HG03469 (cell line): Measurements from ENCODE around the gene GPATCH1.
"Not testable (repeated sequence)": the region's sequence is repeated elsewhere in the genome, so short reads cannot be mapped to it uniquely, and the experiment has no call there.

ENCODE experiments used
- ATAC-seq: cut with Tn5 transposase; IDR thresholded peaks from one replicate; pipeline ENCODE4 v1.9.1; 2021; ENCODE audit warnings: mild to moderate bottlenecking, moderate library complexity, moderate number of reproducible peaks; ENCODE audit not compliant: unreplicated experiment

GPATCH1 gene, protein sequence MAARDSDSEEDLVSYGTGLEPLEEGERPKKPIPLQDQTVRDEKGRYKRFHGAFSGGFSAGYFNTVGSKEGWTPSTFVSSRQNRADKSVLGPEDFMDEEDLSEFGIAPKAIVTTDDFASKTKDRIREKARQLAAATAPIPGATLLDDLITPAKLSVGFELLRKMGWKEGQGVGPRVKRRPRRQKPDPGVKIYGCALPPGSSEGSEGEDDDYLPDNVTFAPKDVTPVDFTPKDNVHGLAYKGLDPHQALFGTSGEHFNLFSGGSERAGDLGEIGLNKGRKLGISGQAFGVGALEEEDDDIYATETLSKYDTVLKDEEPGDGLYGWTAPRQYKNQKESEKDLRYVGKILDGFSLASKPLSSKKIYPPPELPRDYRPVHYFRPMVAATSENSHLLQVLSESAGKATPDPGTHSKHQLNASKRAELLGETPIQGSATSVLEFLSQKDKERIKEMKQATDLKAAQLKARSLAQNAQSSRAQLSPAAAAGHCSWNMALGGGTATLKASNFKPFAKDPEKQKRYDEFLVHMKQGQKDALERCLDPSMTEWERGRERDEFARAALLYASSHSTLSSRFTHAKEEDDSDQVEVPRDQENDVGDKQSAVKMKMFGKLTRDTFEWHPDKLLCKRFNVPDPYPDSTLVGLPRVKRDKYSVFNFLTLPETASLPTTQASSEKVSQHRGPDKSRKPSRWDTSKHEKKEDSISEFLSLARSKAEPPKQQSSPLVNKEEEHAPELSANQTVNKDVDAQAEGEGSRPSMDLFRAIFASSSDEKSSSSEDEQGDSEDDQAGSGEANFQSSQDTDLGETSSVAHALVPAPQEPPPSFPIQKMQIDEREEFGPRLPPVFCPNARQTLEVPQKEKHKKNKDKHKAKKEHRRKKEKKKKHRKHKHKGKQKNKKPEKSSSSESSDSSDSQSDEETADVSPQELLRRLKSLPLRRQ

GRCh38 chr19:33080761-33081681, at the start of gene GPATCH1:
GPATCH1 (plus strand) TSS chr19:33081181; CDS start chr19:33081194, 13 bp downstream.
- ATAC-seq: peak; percentile 67

DNA sequence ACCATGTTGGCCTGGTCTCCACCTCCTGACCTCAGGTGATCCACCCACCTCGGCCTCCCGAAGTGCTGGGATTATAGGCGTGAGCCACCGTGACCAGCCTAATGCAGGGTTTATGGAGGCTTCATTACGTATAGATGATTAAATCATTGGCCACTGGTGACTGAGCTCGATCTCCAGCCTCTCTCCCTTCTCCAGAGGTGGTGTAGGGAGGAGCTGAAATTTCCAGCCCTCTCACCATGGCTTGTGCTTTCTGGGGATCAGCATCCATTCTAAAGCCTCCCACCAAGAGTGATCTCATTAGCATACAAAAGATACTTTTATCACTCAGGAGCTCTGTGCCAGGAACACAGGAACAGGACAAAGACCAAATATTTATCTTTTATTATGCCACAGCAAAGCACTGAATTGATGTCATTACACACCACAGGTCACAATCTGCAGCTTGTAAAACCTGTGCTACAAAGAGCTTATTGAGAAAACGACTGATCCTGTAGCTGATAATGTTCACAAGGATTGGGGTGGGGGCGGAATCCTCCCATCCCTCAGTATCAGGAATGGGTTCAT, 48.7 kb upstream of the GPATCH1 start:
- ATAC-seq: no peak

GRCh38 chr19:33035461-33035860, 45.5 kb upstream of the GPATCH1 start:
- ATAC-seq: no peak

GRCh38 chr19:33036370-33037167, 44.4 kb upstream of the GPATCH1 start:
- not testable (repeated sequence) for ATAC-seq

GRCh38 chr19:33037168-33038025, 43.6 kb upstream of the GPATCH1 start:
- not testable (repeated sequence) for ATAC-seq

DNA sequence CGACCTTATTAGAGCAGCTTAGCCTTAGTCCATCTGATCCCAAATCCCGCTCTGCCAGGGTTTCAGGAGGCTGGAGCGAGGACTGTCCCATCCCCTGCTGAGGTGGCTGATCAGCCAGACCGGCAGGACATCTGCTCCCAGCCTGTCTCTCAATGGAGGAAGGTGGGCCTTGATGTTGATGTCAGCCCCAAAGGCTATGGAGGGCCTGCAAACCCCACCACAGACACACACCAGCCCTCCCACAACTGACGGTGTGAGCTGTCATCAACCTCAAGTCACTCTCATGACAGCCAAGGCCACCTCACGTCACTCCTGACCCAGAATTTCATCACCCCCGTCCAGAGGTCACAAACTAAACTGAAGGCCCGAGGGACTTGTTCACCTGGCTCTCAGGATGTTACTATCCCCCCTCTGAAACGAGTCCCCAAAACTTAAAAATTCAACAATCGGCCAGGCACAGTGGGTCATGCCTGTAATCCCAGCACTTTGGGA, 41.8 kb upstream of the GPATCH1 start:
- ATAC-seq: no peak

DNA sequence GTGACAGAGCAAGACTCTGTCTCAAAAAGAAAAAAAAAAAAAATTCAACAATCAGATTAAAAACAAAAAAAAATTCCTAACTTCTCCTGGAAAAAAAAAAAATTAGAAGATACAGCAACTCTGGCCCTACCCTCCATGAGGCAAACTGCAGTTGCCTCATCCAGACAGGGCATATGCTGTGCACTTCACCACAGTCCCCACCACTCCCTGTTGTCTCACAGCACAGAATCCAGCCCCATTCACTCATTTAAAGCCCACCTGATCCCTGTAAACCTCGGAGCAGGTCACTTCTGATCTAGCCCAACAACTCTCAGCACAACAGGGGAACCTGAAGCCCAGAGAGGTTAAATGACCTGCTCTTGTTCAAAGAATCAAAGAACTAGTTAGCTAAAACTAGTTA, 41.2 kb upstream of the GPATCH1 start:
- no peak for ATAC-seq

DNA sequence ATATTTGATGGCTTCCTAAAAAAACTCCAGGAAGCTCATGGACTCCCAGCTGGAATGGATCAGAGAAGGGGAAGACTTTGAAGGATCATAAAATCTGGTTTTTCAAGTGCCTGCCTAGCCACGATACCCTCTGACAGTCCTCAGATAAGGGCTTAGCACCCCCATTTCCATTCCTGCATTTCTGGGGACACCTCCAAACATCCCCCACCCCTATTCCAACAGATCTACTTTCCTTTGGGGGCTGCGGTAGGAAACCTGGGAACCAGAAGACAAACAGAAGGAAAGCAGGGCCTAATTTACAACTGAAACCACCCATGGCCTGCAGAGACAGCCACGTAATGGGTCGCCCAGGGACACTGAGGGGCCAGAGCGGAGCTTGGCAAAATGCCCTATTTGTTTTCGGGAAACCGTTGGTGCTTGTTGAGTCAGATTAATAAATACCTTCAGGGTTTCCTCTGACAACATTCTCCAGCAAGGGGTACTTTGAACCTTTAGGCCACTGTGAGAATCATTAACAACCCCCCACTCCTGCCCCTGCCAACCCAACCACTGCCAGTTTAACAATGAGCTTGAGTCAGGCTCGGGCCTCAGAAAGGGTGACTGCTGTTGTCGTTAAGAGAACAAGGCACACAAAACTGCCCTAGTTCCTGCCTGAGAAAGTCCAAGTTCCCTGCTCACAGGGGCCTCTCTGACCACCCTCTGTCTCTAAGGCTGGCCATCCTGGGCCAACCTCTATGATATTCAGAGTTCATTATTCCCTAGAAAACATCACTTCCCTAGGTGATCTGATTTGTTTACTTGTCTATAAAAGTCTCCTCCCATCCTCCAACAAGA, 39.8 kb upstream of the GPATCH1 start:
- no peak for ATAC-seq

- not testable (repeated sequence) for ATAC-seq
These were observed 39.2 kb upstream of the GPATCH1 start for GRCh38 chr19:33041828-33042160.

DNA sequence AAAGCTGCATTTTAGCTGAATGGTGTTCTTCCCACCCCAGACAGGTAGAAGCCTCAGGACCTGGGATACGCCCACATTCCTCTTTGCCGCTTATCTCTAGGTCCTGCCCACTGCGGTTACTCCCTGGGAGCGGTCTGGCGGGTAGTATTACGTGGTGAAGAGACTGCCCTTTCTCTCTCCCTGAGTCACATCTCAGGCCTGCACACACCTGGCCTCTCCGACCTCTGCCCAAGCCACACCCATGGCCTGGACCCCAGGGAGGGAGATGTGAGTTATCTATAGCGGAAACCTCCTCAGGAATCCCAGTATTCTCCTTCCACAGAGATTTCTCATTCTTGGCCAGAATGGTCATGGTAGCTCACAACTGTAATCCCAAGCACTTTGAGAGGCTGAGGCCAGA, 33.6 kb upstream of the GPATCH1 start:
- no peak for ATAC-seq

DNA sequence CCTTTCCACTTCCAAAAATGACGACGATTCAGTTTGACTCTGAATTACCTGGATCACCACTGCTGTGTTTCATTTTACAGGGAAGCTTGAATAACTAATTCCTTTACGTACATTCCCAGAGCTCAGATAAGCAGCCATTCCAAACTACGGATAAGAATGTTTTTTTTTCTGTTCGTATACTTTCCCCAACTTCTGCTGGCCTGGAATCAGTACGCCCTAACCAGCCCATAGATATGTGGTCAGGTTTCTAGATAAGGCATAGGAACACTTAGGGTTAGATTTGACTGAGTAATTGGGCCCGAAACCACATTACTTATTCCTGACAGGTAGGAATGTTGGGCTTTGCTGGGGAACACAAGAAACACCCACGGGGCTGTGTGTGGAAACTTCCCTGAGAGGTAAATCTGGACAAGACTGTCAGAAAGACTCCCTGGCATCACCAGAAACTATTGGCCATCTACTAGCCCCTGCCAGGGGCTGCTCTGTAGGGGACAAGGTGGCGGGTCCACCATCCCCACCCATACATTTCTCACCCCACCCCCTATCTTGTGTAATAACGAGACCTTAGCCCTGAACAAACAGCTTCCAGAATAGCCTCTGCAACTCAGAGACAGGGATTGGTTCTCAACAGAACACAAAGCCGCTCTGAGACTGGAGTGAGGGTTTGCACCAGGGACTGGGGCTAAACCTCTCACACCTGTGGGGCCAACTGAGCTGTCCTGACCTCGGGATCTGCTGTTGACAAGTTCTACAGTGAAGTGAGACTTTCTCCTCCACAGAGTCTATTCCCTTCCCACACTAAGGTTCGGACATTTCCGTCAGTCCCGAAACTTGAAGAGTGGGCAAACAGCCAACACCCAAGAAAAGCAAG, 31.9 kb upstream of the GPATCH1 start:
- ATAC-seq: no peak

- no peak for ATAC-seq
These were observed 30.9 kb upstream of the GPATCH1 start for GRCh38 chr19:33050110-33050509.

- no peak for ATAC-seq
These were observed 28.5 kb upstream of the GPATCH1 start for GRCh38 chr19:33052352-33052972.

GRCh38 chr19:33054623-33055022, 26.4 kb upstream of the GPATCH1 start:
- no peak for ATAC-seq

DNA sequence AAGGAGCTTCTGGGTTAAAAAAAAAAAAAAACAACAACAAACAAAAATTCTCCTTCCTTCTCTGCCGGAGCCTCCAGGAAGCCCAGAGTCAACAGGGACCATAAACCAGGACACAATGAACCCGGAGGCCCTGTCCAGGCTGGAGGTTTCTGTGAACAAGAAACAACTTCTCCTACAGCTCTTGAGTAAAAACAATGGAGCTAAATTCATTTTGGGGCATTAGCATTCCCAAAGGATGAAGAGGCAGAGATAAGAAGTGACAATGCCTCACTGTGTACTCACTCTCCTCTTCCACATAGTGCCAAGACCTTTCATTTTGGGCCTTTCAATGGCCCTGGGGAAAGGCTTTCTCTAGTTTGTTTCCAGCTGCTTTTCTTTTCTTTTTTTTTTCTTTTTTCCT, 25.3 kb upstream of the GPATCH1 start:
- no peak for ATAC-seq

GRCh38 chr19:33060586-33060985, 20.4 kb upstream of the GPATCH1 start:
- ATAC-seq: no peak
